ENCODE measurements around the gene TNS1. TPM values are rescaled to one million over a fixed set of nuclear protein-coding genes. Genes with fewer than 3 reads are reported as not detected.

The TNS1 gene
- total RNA-seq, 4 donors from 2014 or later = 461 to 648 (median 565) TPM

DNA sequence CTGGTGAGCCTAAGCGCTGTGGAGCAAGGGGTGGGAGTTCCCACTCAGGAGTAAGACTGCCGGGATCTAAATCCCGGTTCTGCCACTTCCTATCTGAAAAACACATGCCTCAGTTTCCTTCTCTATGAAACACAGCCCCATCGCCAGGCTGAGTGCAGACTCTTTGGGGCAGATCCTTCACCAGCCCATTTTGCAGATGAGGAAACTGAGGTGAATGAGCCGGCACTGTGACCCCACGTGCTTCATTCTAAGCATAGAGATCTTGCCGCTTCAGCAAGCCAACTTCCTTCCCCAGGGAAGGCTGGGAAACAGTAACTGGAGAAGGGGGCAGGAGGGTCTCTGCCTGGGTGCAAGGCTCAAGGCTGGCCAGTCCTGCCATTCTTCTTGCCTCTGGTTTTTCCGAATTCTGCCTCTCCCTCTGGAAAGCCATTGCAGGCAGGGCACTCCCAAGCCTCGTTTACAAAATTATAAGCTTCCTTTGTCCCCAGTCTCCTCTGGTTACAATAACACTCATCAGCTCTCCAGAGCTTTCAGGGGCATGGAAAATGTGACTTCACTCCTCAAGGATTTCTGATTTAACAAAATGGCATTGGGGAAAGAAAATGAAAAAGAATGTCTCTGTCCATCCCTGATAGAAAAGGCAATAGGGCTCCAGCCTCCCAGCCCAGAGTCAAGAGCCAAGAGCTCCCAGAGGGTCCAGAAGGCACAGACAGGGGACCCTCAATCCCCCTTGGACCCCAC is 249.2 kb downstream of the TNS1 start:
- TF ChIP-seq, protein P1, sequence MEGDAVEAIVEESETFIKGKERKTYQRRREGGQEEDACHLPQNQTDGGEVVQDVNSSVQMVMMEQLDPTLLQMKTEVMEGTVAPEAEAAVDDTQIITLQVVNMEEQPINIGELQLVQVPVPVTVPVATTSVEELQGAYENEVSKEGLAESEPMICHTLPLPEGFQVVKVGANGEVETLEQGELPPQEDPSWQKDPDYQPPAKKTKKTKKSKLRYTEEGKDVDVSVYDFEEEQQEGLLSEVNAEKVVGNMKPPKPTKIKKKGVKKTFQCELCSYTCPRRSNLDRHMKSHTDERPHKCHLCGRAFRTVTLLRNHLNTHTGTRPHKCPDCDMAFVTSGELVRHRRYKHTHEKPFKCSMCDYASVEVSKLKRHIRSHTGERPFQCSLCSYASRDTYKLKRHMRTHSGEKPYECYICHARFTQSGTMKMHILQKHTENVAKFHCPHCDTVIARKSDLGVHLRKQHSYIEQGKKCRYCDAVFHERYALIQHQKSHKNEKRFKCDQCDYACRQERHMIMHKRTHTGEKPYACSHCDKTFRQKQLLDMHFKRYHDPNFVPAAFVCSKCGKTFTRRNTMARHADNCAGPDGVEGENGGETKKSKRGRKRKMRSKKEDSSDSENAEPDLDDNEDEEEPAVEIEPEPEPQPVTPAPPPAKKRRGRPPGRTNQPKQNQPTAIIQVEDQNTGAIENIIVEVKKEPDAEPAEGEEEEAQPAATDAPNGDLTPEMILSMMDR (IDR thresholded peaks at IDR 0.05) = no peak
- peak in 1 of 2 donors; percentile 57 for TF ChIP-seq EP300 (IDR thresholded peaks at IDR 0.05)
- TF ChIP-seq POLR2A (IDR thresholded peaks at IDR 0.05) = no peak
- Histone ChIP-seq H3K4me3 (no peak overlapping the region), H3K9me3 (no peaks in the 10 kb centered on the region), H3K36me3 (no peaks in the 10 kb centered on the region), H3K4me1 (peaks cover 0 to 57% (median 7%) of the 10 kb centered on the region in 4 donors), H3K27me3 (no peaks in the 10 kb centered on the region), H3K27ac (peak overlapping the region in 3 of 4 donors; percentile 58 to 76 (median 73))
- WGBS, 2 donors = 61 to 68% methylated on average over 9 of the region's 9 CpGs
- no peak for DNase-seq (ENCODE audit: low spot score in 2 of 2)

DNA sequence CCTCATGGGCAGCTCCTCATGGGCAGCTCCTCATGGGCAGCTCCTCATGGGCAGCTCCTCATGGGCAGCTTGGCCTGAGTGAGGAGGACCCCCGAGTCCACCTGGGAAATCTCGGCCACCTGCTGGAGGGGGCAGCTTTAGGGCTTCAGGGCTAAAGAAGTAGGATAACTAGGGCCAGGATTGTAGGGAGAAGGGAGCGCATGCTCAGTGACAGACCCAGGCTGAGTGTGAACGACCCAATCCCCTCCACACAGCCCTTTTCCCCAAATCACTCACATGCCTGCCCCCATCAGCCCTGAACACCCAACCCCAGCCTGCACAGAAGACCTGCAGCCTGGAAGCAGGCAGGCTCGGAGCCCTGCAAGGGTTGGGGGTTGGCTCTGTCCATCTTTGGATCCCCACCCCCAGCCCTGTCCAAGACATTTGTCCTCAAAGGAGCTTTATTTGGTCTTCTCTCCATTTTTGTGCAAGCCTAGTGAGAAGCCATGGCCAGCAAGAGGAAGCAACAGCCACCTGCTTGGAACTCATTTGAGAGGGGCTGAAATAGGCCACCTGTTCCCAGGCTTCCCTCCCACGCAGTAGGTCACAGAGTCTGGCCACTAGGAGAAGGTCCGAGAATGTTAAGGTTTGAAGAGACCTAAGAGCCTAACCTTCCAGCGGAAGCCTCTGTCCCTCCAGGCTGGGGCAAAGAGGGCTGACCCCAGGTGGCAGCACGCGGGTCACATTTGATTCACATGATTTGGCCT is 249.9 kb downstream of the TNS1 start:
- Histone ChIP-seq H3K4me1 (peaks cover 0 to 60% (median 7%) of the 10 kb centered on the region in 4 donors), H3K36me3 (no peaks in the 10 kb centered on the region), H3K27me3 (no peaks in the 10 kb centered on the region), H3K27ac (peak overlapping the region in 3 of 4 donors; percentile 58 to 76 (median 73)), H3K4me3 (no peak overlapping the region), H3K9me3 (no peaks in the 10 kb centered on the region)
- WGBS, 2 donors = 83 to 92% methylated on average over 8 to 10 of the region's 10 CpGs
- no peak for DNase-seq (ENCODE audit: low spot score in 2 of 2)
- TF ChIP-seq EP300 (IDR thresholded peaks at IDR 0.05) (no peak), POLR2A (IDR thresholded peaks at IDR 0.05) (no peak)
- TF ChIP-seq, protein P1 (IDR thresholded peaks at IDR 0.05) = no peak

DNA sequence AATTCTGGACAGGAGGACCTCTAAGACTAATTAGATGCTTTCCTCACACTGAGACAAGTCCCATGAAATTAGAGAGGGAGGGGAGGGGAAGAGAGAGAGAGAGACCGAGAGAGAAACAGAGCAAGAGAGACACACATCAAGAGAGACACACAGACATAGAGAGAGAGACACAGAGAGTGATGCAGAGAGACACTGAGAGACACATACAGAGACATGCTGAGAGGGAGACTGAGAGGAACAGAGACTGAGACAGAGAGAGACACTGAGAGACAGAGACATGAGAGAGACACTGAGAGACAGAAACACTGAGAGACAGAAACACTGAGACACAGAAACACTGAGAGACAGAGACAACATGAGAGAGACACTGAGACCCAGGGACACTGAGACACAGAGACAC is 250.8 kb downstream of the TNS1 start:
- no peak overlapping the region for H3K4me3 ChIP-seq
- H3K27me3 ChIP-seq = no peaks in the 10 kb centered on the region
- 60 to 71% methylated on average over 1 of the region's 1 CpG for WGBS, 2 donors
- no peak for DNase-seq (ENCODE audit: low spot score in 2 of 2)
- H3K27ac ChIP-seq = peak overlapping the region in 2 of 4 donors; percentile 52 to 73
- no peaks in the 10 kb centered on the region for H3K36me3 ChIP-seq
- no peaks in the 10 kb centered on the region for H3K9me3 ChIP-seq
- no peak for TF ChIP-seq EP300 (IDR thresholded peaks at IDR 0.05)
- TF ChIP-seq, protein P1 (IDR thresholded peaks at IDR 0.05) = no peak
- H3K4me1 ChIP-seq = peaks cover 0 to 68% (median 13%) of the 10 kb centered on the region in 4 donors

DNA sequence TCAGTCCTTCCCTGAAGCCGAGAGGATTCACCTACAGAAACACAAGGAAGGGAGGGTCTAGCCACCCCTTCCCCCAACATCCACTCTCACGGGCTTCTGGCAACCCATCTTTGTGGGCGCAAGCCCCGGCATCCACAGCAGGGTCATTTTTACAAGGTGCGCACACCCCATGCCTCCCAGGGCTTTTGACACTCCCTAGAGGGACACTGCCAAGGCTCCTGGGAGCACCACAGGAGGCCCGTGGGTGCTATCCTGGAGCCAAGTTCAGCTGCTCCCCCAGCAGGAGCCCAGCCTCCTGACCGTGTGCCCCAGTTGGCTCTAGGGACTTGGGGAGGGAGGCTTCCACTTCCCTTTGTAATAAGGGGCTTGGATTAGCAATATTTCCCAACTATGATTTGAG is 251.6 kb downstream of the TNS1 start:
- TF ChIP-seq EP300 (IDR thresholded peaks at IDR 0.05) (no peak), POLR2A (IDR thresholded peaks at IDR 0.05) (no peak)
- TF ChIP-seq, protein P1 (IDR thresholded peaks at IDR 0.05) = no peak
- Histone ChIP-seq H3K9me3 (no peaks in the 10 kb centered on the region), H3K36me3 (no peaks in the 10 kb centered on the region), H3K4me1 (peaks cover 0 to 65% (median 15%) of the 10 kb centered on the region in 4 donors), H3K27me3 (no peaks in the 10 kb centered on the region), H3K27ac (peak overlapping the region in 1 of 4 donors; percentile 52), H3K4me3 (no peak overlapping the region)
- 73 to 87% methylated on average over 4 to 7 of the region's 7 CpGs for WGBS, 2 donors
- no peak for DNase-seq (ENCODE audit: low spot score in 2 of 2)

Small RNA genes within 50 kb of the gene (small RNA-seq; reads per million reads assigned to genes)
- not detected for gene MIR6809

Other genes with a start within 250 kb of the TNS1 start
- gene RUFY4, start 66.3 kb upstream of the TNS1 start, total RNA-seq = not detected
- under 1 TPM in 1 of 4 donors, not detected in 3; 0.30 TPM for gene CXCR2, start 123.0 kb upstream of the TNS1 start, total RNA-seq
- gene CXCR1, start 164.0 kb upstream of the TNS1 start, total RNA-seq = under 1 TPM in 2 of 4 donors, not detected in 2; 0.21 to 0.66 TPM
- 100 to 1,000 TPM; 193 to 248 (median 222) TPM for gene ARPC2, start 214.2 kb upstream of the TNS1 start, total RNA-seq

Data from tibial nerve (tissue), 4 donors.